ENCODE data around the gene BAIAP2.
A peak's percentile ranks its signal among the peaks of the same experiment; 100 is the strongest.
"Not testable (repeated sequence)": the region's sequence is repeated elsewhere in the genome, so short reads cannot be mapped to it uniquely, and the experiment has no call there.

The BAIAP2 gene

GRCh38 chr17:81078026-81078913 is 43.3 kb downstream of the BAIAP2 start:
- H3K9ac ChIP-seq (ENCODE audit: low read depth in 1 of 2, low read length in 2 of 2); H3K36me3 ChIP-seq (ENCODE audit: control insufficient read depth in 1 of 2, insufficient read depth in 2 of 2, low read length in 2 of 2); H3K4me1 ChIP-seq (ENCODE audit: control insufficient read depth in 1 of 2, insufficient read depth in 2 of 2, low read length in 2 of 2); H3K9me3 ChIP-seq (ENCODE audit: control insufficient read depth in 1 of 2, low read length in 2 of 2); H3K27me3 ChIP-seq (ENCODE audit: control insufficient read depth in 1 of 2, insufficient read depth in 2 of 2, low read length in 2 of 2); H3K27ac ChIP-seq (ENCODE audit: low read depth, low read length); H3K4me3 ChIP-seq (ENCODE audit: low read depth in 1 of 2, low read length in 2 of 2): not testable (repeated sequence)

- Histone ChIP-seq H3K4me1 (ENCODE audit: control insufficient read depth in 1 of 2, insufficient read depth in 2 of 2, low read length in 2 of 2) (no peaks in the 10 kb centered on the region), H3K27me3 (ENCODE audit: control insufficient read depth in 1 of 2, insufficient read depth in 2 of 2, low read length in 2 of 2) (no peaks in the 10 kb centered on the region), H3K27ac (ENCODE audit: low read depth, low read length) (no peak overlapping the region), H3K9ac (ENCODE audit: low read depth in 1 of 2, low read length in 2 of 2) (no peak overlapping the region), H3K4me3 (ENCODE audit: low read depth in 1 of 2, low read length in 2 of 2) (no peak overlapping the region), H3K9me3 (ENCODE audit: control insufficient read depth in 1 of 2, low read length in 2 of 2) (no peaks in the 10 kb centered on the region), H3K36me3 (ENCODE audit: control insufficient read depth in 1 of 2, insufficient read depth in 2 of 2, low read length in 2 of 2) (no peaks in the 10 kb centered on the region)
Observed at GRCh38 chr17:81080019-81080418, 45.1 kb downstream of the BAIAP2 start.

- H3K27ac ChIP-seq (ENCODE audit: low read depth, low read length), result no peak overlapping the region
- H3K9ac ChIP-seq (ENCODE audit: low read depth in 1 of 2, low read length in 2 of 2), result no peak overlapping the region
Observed at GRCh38 chr17:81081222-81082176, 46.5 kb downstream of the BAIAP2 start.

GRCh38 chr17:81082177-81083073 is 47.5 kb downstream of the BAIAP2 start:
- H3K9me3 ChIP-seq (ENCODE audit: control insufficient read depth in 1 of 2, low read length in 2 of 2), result no peaks in the 10 kb centered on the region
- peaks cover 0 to 4% of the 10 kb centered on the region in 2 donors for H3K36me3 ChIP-seq (ENCODE audit: control insufficient read depth in 1 of 2, insufficient read depth in 2 of 2, low read length in 2 of 2)
- peaks cover 0 to 1% of the 10 kb centered on the region in 2 donors for H3K4me1 ChIP-seq (ENCODE audit: control insufficient read depth in 1 of 2, insufficient read depth in 2 of 2, low read length in 2 of 2)
- H3K27me3 ChIP-seq (ENCODE audit: control insufficient read depth in 1 of 2, insufficient read depth in 2 of 2, low read length in 2 of 2), result no peaks in the 10 kb centered on the region
- H3K9ac ChIP-seq (ENCODE audit: low read depth in 1 of 2, low read length in 2 of 2), result no peak overlapping the region
- no peak overlapping the region for H3K4me3 ChIP-seq (ENCODE audit: low read depth in 1 of 2, low read length in 2 of 2)
- peak overlapping the region; percentile 25 for H3K27ac ChIP-seq (ENCODE audit: low read depth, low read length)

More at GRCh38 chr17:81081222-81082176, 46.5 kb downstream of the BAIAP2 start:
- Histone ChIP-seq H3K4me1 (ENCODE audit: control insufficient read depth in 1 of 2, insufficient read depth in 2 of 2, low read length in 2 of 2) (no peaks in the 10 kb centered on the region), H3K36me3 (ENCODE audit: control insufficient read depth in 1 of 2, insufficient read depth in 2 of 2, low read length in 2 of 2) (peaks cover 0 to 3% of the 10 kb centered on the region in 2 donors), H3K4me3 (ENCODE audit: low read depth in 1 of 2, low read length in 2 of 2) (no peak overlapping the region), H3K9me3 (ENCODE audit: control insufficient read depth in 1 of 2, low read length in 2 of 2) (no peaks in the 10 kb centered on the region), H3K27me3 (ENCODE audit: control insufficient read depth in 1 of 2, insufficient read depth in 2 of 2, low read length in 2 of 2) (no peaks in the 10 kb centered on the region)

- Histone ChIP-seq H3K4me1 (ENCODE audit: control insufficient read depth in 1 of 2, insufficient read depth in 2 of 2, low read length in 2 of 2) (peaks cover 0 to 4% of the 10 kb centered on the region in 2 donors), H3K9ac (ENCODE audit: low read depth in 1 of 2, low read length in 2 of 2) (no peak overlapping the region), H3K27me3 (ENCODE audit: control insufficient read depth in 1 of 2, insufficient read depth in 2 of 2, low read length in 2 of 2) (no peaks in the 10 kb centered on the region), H3K27ac (ENCODE audit: low read depth, low read length) (peak overlapping the region; percentile 25), H3K9me3 (ENCODE audit: control insufficient read depth in 1 of 2, low read length in 2 of 2) (no peaks in the 10 kb centered on the region), H3K4me3 (ENCODE audit: low read depth in 1 of 2, low read length in 2 of 2) (no peak overlapping the region), H3K36me3 (ENCODE audit: control insufficient read depth in 1 of 2, insufficient read depth in 2 of 2, low read length in 2 of 2) (peaks cover 0 to 4% of the 10 kb centered on the region in 2 donors)
Observed at GRCh38 chr17:81083125-81083765, 48.3 kb downstream of the BAIAP2 start.

- peaks cover 0 to 4% of the 10 kb centered on the region in 2 donors for H3K4me1 ChIP-seq (ENCODE audit: control insufficient read depth in 1 of 2, insufficient read depth in 2 of 2, low read length in 2 of 2)
- H3K36me3 ChIP-seq (ENCODE audit: control insufficient read depth in 1 of 2, insufficient read depth in 2 of 2, low read length in 2 of 2), result peaks cover 0 to 4% of the 10 kb centered on the region in 2 donors
- H3K27ac ChIP-seq (ENCODE audit: low read depth, low read length), result no peak overlapping the region
Observed at GRCh38 chr17:81084680-81085419, 49.9 kb downstream of the BAIAP2 start.

GRCh38 chr17:81085420-81085911 is 50.5 kb downstream of the BAIAP2 start:
- Histone ChIP-seq H3K27ac (ENCODE audit: low read depth, low read length) (no peak overlapping the region), H3K4me1 (ENCODE audit: control insufficient read depth in 1 of 2, insufficient read depth in 2 of 2, low read length in 2 of 2) (peaks cover 2 to 4% of the 10 kb centered on the region in 2 donors), H3K36me3 (ENCODE audit: control insufficient read depth in 1 of 2, insufficient read depth in 2 of 2, low read length in 2 of 2) (peaks cover 0 to 4% of the 10 kb centered on the region in 2 donors), H3K9me3 (ENCODE audit: control insufficient read depth in 1 of 2, low read length in 2 of 2) (no peaks in the 10 kb centered on the region), H3K9ac (ENCODE audit: low read depth in 1 of 2, low read length in 2 of 2) (no peak overlapping the region), H3K4me3 (ENCODE audit: low read depth in 1 of 2, low read length in 2 of 2) (no peak overlapping the region), H3K27me3 (ENCODE audit: control insufficient read depth in 1 of 2, insufficient read depth in 2 of 2, low read length in 2 of 2) (no peaks in the 10 kb centered on the region)

More at GRCh38 chr17:81084680-81085419, 49.9 kb downstream of the BAIAP2 start:
- Histone ChIP-seq H3K27me3 (ENCODE audit: control insufficient read depth in 1 of 2, insufficient read depth in 2 of 2, low read length in 2 of 2) (no peaks in the 10 kb centered on the region), H3K4me3 (ENCODE audit: low read depth in 1 of 2, low read length in 2 of 2) (no peak overlapping the region), H3K9me3 (ENCODE audit: control insufficient read depth in 1 of 2, low read length in 2 of 2) (no peaks in the 10 kb centered on the region), H3K9ac (ENCODE audit: low read depth in 1 of 2, low read length in 2 of 2) (no peak overlapping the region)

GRCh38 chr17:81086789-81087551 is 52.0 kb downstream of the BAIAP2 start:
- H3K4me3 ChIP-seq (ENCODE audit: low read depth in 1 of 2, low read length in 2 of 2), result no peak overlapping the region
- no peak overlapping the region for H3K27ac ChIP-seq (ENCODE audit: low read depth, low read length)
- H3K9me3 ChIP-seq (ENCODE audit: control insufficient read depth in 1 of 2, low read length in 2 of 2), result no peaks in the 10 kb centered on the region
- H3K4me1 ChIP-seq (ENCODE audit: control insufficient read depth in 1 of 2, insufficient read depth in 2 of 2, low read length in 2 of 2), result peaks cover 4 to 5% of the 10 kb centered on the region in 2 donors
- H3K9ac ChIP-seq (ENCODE audit: low read depth in 1 of 2, low read length in 2 of 2), result no peak overlapping the region
- H3K36me3 ChIP-seq (ENCODE audit: control insufficient read depth in 1 of 2, insufficient read depth in 2 of 2, low read length in 2 of 2), result peaks cover 0 to 4% of the 10 kb centered on the region in 2 donors
- no peaks in the 10 kb centered on the region for H3K27me3 ChIP-seq (ENCODE audit: control insufficient read depth in 1 of 2, insufficient read depth in 2 of 2, low read length in 2 of 2)

All from duodenal mucosa (tissue), 2 donors.